Peyer's patch (tissue), 4 donors: ENCODE measurements around the gene RASSF8. TPM values are rescaled to one million over a fixed set of nuclear protein-coding genes. Genes with fewer than 3 reads are reported as not detected.

ENCODE experiments used
- DNase-seq, 3 donors: peaks; one replicate each; pipeline ENCODE4 v3.0.0-alpha.2; 2017 to 2019
- H3K27ac ChIP-seq, 4 donors: fragments of 200-600 bp; sonication (generic); one replicate each; pipeline ENCODE4 v1.5.1; 2016 to 2019
- H3K27me3 ChIP-seq, 2 donors: fragments of 200-600 bp; sonication (generic); one replicate each; pipeline ENCODE4 v1.5.1; 2019
- H3K36me3 ChIP-seq, 3 donors: fragments of 200-600 bp; sonication (generic); one replicate each; pipeline ENCODE4 v1.5.1; 2016 to 2019
- H3K4me1 ChIP-seq, 4 donors: fragments of 200-600 bp; sonication (generic); one replicate each; pipeline ENCODE4 v1.5.1; 2016 to 2019
- H3K4me3 ChIP-seq, 4 donors: fragments of 200-600 bp; sonication (generic); 1 replicate in 3 of 4; 2 replicates in 1 of 4; pipeline ENCODE4 v1.5.1; 2016 to 2019; ENCODE audit warnings: mild to moderate bottlenecking in 1 of 4
- H3K9me3 ChIP-seq, 4 donors: fragments of 200-600 bp; sonication (generic); one replicate each; pipeline ENCODE4 v1.5.1; 2016 to 2019; ENCODE audit warnings: mild to moderate bottlenecking in 1 of 4
- POLR2A ChIP-seq, 2 donors: fragments of 450-650 bp; IDR thresholded peaks; one replicate each; pipeline ENCODE4 v1.5.1; 2017; ENCODE audit warnings: antibody characterized with exemption in 2 of 2, mild to moderate bottlenecking in 2 of 2, moderate library complexity in 2 of 2
- total RNA-seq, 4 donors: library from RNA; depleted of rRNA; stranded (reverse); fragments of >200 nt; gene quantifications; one replicate each; pipeline ENCODE4 v1.1.0, GENCODE V29; 2016
- TF ChIP-seq, protein P1 (sequence below), 6 experiments: fragments of 450-650 bp in 4 of 6; fragments of 200-600 bp in 2 of 6; sonication (generic) in 1 of 6; IDR thresholded peaks; one replicate each; pipeline ENCODE4 v1.5.1; 2017 to 2019; ENCODE audit warnings: antibody characterized with exemption in 6 of 6, mild to moderate bottlenecking in 3 of 6, moderate library complexity in 1 of 6

Gene RASSF8
- total RNA-seq, 4 donors from 2014 or later: 1.2 to 56.9 (median 12.0) TPM

- no peak for DNase-seq
- Histone ChIP-seq H3K36me3 (no peaks in the 10 kb centered on the region), H3K9me3 (no peaks in the 10 kb centered on the region), H3K27ac (no peak overlapping the region), H3K27me3 (no peaks in the 10 kb centered on the region), H3K4me1 (no peaks in the 10 kb centered on the region), H3K4me3 (no peak overlapping the region)
- TF ChIP-seq, protein P1, sequence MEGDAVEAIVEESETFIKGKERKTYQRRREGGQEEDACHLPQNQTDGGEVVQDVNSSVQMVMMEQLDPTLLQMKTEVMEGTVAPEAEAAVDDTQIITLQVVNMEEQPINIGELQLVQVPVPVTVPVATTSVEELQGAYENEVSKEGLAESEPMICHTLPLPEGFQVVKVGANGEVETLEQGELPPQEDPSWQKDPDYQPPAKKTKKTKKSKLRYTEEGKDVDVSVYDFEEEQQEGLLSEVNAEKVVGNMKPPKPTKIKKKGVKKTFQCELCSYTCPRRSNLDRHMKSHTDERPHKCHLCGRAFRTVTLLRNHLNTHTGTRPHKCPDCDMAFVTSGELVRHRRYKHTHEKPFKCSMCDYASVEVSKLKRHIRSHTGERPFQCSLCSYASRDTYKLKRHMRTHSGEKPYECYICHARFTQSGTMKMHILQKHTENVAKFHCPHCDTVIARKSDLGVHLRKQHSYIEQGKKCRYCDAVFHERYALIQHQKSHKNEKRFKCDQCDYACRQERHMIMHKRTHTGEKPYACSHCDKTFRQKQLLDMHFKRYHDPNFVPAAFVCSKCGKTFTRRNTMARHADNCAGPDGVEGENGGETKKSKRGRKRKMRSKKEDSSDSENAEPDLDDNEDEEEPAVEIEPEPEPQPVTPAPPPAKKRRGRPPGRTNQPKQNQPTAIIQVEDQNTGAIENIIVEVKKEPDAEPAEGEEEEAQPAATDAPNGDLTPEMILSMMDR (IDR thresholded peaks at IDR 0.05): no peak
- no peak for TF ChIP-seq POLR2A (IDR thresholded peaks at IDR 0.05)
Observed at GRCh38 chr12:26092346-26093105, 134.0 kb downstream of the RASSF8 start.

DNA sequence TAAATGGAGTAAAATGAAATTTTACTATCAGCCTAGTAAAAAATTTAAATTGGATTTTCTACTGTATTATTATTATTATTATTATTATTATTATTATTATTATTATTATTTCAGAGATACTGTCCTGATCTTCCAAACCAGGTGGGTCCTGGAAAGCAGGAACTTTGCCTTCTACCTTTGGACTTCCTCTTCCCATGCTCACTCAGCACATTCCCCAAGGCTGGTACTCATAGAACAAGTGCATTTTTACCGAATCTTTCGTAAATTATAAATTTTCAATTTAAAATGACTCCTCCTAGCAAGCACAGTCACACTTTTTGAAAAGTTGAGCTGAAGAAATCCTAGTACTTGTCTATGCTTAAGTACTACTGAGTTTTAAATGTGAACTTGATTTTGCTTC, 136.7 kb downstream of the RASSF8 start:
- Histone ChIP-seq H3K36me3 (no peaks in the 10 kb centered on the region), H3K27ac (no peak overlapping the region), H3K4me1 (no peaks in the 10 kb centered on the region), H3K4me3 (no peak overlapping the region), H3K9me3 (no peaks in the 10 kb centered on the region), H3K27me3 (no peaks in the 10 kb centered on the region)
- TF ChIP-seq, protein P1 (IDR thresholded peaks at IDR 0.05): no peak
- no peak for TF ChIP-seq POLR2A (IDR thresholded peaks at IDR 0.05)
- no peak for DNase-seq

GRCh38 chr12:26096036-26096435, 137.6 kb downstream of the RASSF8 start:
- TF ChIP-seq, protein P1 (IDR thresholded peaks at IDR 0.05): no peak
- no peak for TF ChIP-seq POLR2A (IDR thresholded peaks at IDR 0.05)
- DNase-seq: no peak

DNA sequence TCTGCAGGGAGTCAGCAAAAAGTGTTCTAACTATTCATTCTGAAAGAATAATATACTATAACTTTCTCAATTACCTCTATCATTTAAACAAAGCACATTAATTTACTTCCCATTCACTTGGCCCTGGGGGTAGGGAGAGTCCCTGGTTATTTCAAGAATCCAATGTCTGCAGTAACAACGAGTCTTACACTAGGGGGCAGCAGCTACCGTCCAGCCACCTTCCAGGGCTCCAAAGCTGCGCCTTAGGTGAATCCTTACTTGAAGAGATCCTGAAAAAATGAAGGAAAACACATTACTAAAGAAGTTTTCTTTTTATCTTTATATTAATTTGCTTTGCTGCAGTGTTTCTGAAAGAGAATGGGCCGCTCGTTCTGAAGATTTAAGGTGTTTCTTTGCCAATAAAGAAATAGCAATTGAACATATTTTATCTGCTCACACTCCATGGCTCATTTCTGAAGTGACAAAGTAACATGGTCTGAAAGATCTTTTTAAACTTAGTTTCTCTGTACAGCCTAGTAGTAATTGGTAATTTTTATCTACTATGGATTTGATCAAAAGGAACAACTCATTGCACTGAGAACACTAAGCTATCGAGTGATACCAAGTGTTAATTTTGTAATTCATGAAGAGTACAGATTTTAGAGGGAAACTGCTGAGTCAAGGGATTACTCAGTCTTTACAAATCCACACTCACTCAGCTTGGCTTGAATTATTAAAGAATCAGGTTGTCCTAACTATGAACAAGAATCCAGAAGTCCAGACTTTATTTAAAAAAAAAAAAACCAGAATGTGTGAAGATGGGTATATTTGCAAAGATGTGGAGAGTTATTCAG, 138.8 kb downstream of the RASSF8 start:
- Histone ChIP-seq H3K36me3 (no peaks in the 10 kb centered on the region), H3K4me3 (no peak overlapping the region), H3K4me1 (peaks cover 0 to 7% (median 0%) of the 10 kb centered on the region in 4 donors), H3K27ac (no peak overlapping the region), H3K9me3 (no peaks in the 10 kb centered on the region), H3K27me3 (no peaks in the 10 kb centered on the region)
- TF ChIP-seq, protein P1 (IDR thresholded peaks at IDR 0.05): peak; percentile 61 to 93 (median 88)
- TF ChIP-seq POLR2A (IDR thresholded peaks at IDR 0.05): no peak
- peak; percentile 38 to 81 (median 68) for DNase-seq

More at GRCh38 chr12:26096036-26096435, 137.6 kb downstream of the RASSF8 start:
- Histone ChIP-seq H3K36me3 (no peaks in the 10 kb centered on the region), H3K27me3 (no peaks in the 10 kb centered on the region), H3K4me1 (no peaks in the 10 kb centered on the region), H3K9me3 (no peaks in the 10 kb centered on the region), H3K27ac (no peak overlapping the region), H3K4me3 (no peak overlapping the region)

- no peaks in the 10 kb centered on the region for H3K27me3 ChIP-seq
- no peak overlapping the region for H3K4me3 ChIP-seq
- peak overlapping the region in 2 of 4 donors; percentile 48 to 69 for H3K27ac ChIP-seq
- no peaks in the 10 kb centered on the region for H3K9me3 ChIP-seq
- DNase-seq: no peak
- no peaks in the 10 kb centered on the region for H3K36me3 ChIP-seq
- TF ChIP-seq, protein P1 (IDR thresholded peaks at IDR 0.05): no peak
- TF ChIP-seq POLR2A (IDR thresholded peaks at IDR 0.05): no peak
- H3K4me1 ChIP-seq: peaks cover 0 to 7% (median 0%) of the 10 kb centered on the region in 4 donors
Observed at GRCh38 chr12:26100666-26101349, 142.3 kb downstream of the RASSF8 start.
